ENCODE results near the gene ASB2.
A peak's percentile ranks its signal among the peaks of the same experiment; 100 is the strongest.

Gene ASB2

GRCh38 chr14:93970585-93970964 is 5.8 kb downstream of the ASB2 start:
- H3K27ac ChIP-seq (ENCODE audit: extremely low read depth, low read depth, low read length): no peak overlapping the region
- H3K9me3 ChIP-seq (ENCODE audit: control insufficient read depth, insufficient read depth, low read depth, low read length): no peaks in the 10 kb centered on the region
- TF ChIP-seq CTCF (tag by site-specific recombination; IDR thresholded peaks at IDR 0.05): peak; percentile 55; the same call in 1 of the 2 replicates
- TF ChIP-seq ZNF654 (tag by site-specific recombination; IDR thresholded peaks at IDR 0.05; ENCODE audit: low read depth): peak; percentile 31
- TF ChIP-seq ZNF747 (tag by site-specific recombination; IDR thresholded peaks at IDR 0.05): no peak
- H3K4me1 ChIP-seq (ENCODE audit: control insufficient read depth, insufficient read depth, low read length): no peaks in the 10 kb centered on the region
- H3K36me3 ChIP-seq (ENCODE audit: control insufficient read depth in 2 of 2, insufficient read depth in 1 of 2, low read length in 2 of 2): no peaks in the 10 kb centered on the region
- POLR2A ChIA-PET: no interaction called here
- CTCF ChIA-PET: interaction anchor here (0.8 to 6.5 kb wide), 11 partner anchors 8 to 413 kb away, joined by 3 to 91 read pairs (median 5); no protein-coding TSS in a partner anchor
- no peak overlapping the region for H3K4me3 ChIP-seq (ENCODE audit: low read depth, low read length)

GRCh38 chr14:93969082-93969828 is 7.1 kb downstream of the ASB2 start:
- ChIA-PET POLR2A (no interaction called here), CTCF (interaction anchor here (1.0 to 6.5 kb wide), 3 partner anchors 16 to 412 kb away, joined by 3 to 91 read pairs (median 6); no protein-coding TSS in a partner anchor)
- H3K4me3 ChIP-seq (ENCODE audit: low read depth, low read length): no peak overlapping the region
- H3K9me3 ChIP-seq (ENCODE audit: control insufficient read depth, insufficient read depth, low read depth, low read length): no peaks in the 10 kb centered on the region
- H3K27ac ChIP-seq (ENCODE audit: extremely low read depth, low read depth, low read length): no peak overlapping the region
- no peaks in the 10 kb centered on the region for H3K36me3 ChIP-seq (ENCODE audit: control insufficient read depth in 2 of 2, insufficient read depth in 1 of 2, low read length in 2 of 2)
- TF ChIP-seq ZNF148 (tag by site-specific recombination; IDR thresholded peaks at IDR 0.05; ENCODE audit: borderline replicate concordance): no peak
- no peaks in the 10 kb centered on the region for H3K4me1 ChIP-seq (ENCODE audit: control insufficient read depth, insufficient read depth, low read length)

- H3K4me3 ChIP-seq (ENCODE audit: low read depth, low read length): no peak overlapping the region
- H3K9me3 ChIP-seq (ENCODE audit: control insufficient read depth, insufficient read depth, low read depth, low read length): no peaks in the 10 kb centered on the region
- no peaks in the 10 kb centered on the region for H3K36me3 ChIP-seq (ENCODE audit: control insufficient read depth in 2 of 2, insufficient read depth in 1 of 2, low read length in 2 of 2)
- H3K27ac ChIP-seq (ENCODE audit: extremely low read depth, low read depth, low read length): no peak overlapping the region
- peaks cover 4% of the 10 kb centered on the region for H3K4me1 ChIP-seq (ENCODE audit: control insufficient read depth, insufficient read depth, low read length)
- ChIA-PET CTCF (interaction anchor here (0.6 to 6.5 kb wide), 3 partner anchors 28 to 862 kb away, joined by 3 to 91 read pairs (median 4); no protein-coding TSS in a partner anchor), POLR2A (no interaction called here)
- TF ChIP-seq ZNF26 (tag by site-specific recombination; IDR thresholded peaks at IDR 0.05): no peak
- no peak for TF ChIP-seq MEIS1 (CRISPR knock-in tag; IDR thresholded peaks at IDR 0.05; ENCODE audit: borderline replicate concordance)
- TF ChIP-seq TRIM28 (IDR thresholded peaks at IDR 0.05; ENCODE audit: borderline replicate concordance, low read length): no peak
- TF ChIP-seq ZNF362 (tag by site-specific recombination; IDR thresholded peaks at IDR 0.05): no peak
- no peak for TF ChIP-seq ZNF324 (tag by site-specific recombination; IDR thresholded peaks at IDR 0.05)
- no peak for TF ChIP-seq ZNF488 (tag by site-specific recombination; IDR thresholded peaks at IDR 0.05)
- no peak for TF ChIP-seq ZNF155 (tag by site-specific recombination; IDR thresholded peaks at IDR 0.05)
- TF ChIP-seq RBAK (tag by site-specific recombination; IDR thresholded peaks at IDR 0.05): no peak
- no peak for TF ChIP-seq ZNF529 (tag by site-specific recombination; IDR thresholded peaks at IDR 0.05; ENCODE audit: insufficient replicate concordance)
- no peak for TF ChIP-seq ZNF169 (tag by site-specific recombination; IDR thresholded peaks at IDR 0.05)
- TF ChIP-seq ZNF473 (tag by site-specific recombination; IDR thresholded peaks at IDR 0.05): no peak
- no peak for TF ChIP-seq KLF1 (tag by site-specific recombination; IDR thresholded peaks at IDR 0.05)
- TF ChIP-seq HIC1 (tag by site-specific recombination; IDR thresholded peaks at IDR 0.05): no peak
- no peak for TF ChIP-seq ZNF37A (tag by site-specific recombination; IDR thresholded peaks at IDR 0.05)
These were observed 8.6 kb downstream of the ASB2 start for GRCh38 chr14:93967637-93968250.

Data from HEK293 (cell line).